ENCODE data around the gene SLC9A4.

GRCh38 chr2:102435741-102436140 is 37.3 kb upstream of the SLC9A4 start:
- TF ChIP-seq CTCF (IDR thresholded peaks at IDR 0.05 in 2 of 3, conservative IDR thresholded peaks at IDR 0.05 in 1 of 3; ENCODE audit: control insufficient read depth in 2 of 3, extremely low read depth in 1 of 3, insufficient read depth in 1 of 3, low read depth in 3 of 3, low read length in 3 of 3) (no peak), HDGF (IDR thresholded peaks at IDR 0.05) (no peak), POLR2AphosphoS5 (IDR thresholded peaks at IDR 0.05; ENCODE audit: low read length) (no peak), BRCA1 (IDR thresholded peaks at IDR 0.05; ENCODE audit: low read depth, low read length) (no peak), NRF1 (conservative IDR thresholded peaks at IDR 0.05; ENCODE audit: low read depth, low read length) (no peak), ZBTB4 (CRISPR knock-in tag; IDR thresholded peaks at IDR 0.05) (no peak), EP300 (IDR thresholded peaks at IDR 0.05; ENCODE audit: borderline replicate concordance in 1 of 2, control insufficient read depth in 1 of 2, low read depth in 2 of 2, low read length in 2 of 2) (no peak)
- TF ChIP-seq, protein P1, sequence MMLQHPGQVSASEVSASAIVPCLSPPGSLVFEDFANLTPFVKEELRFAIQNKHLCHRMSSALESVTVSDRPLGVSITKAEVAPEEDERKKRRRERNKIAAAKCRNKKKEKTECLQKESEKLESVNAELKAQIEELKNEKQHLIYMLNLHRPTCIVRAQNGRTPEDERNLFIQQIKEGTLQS (IDR thresholded peaks at IDR 0.05; ENCODE audit: borderline replicate concordance, extremely low read depth, low read depth, low read length), result no peak
